GM19324 (cell line): ENCODE data around the gene RNF4.
"Not testable (repeated sequence)": the region's sequence is repeated elsewhere in the genome, so short reads cannot be mapped to it uniquely, and the experiment has no call there.

ENCODE experiments used
- ATAC-seq: cut with Tn5 transposase; IDR thresholded peaks from one replicate; pipeline ENCODE4 v1.9.1; 2021; ENCODE audit warnings: mild to moderate bottlenecking, moderate library complexity; ENCODE audit not compliant: unreplicated experiment, low FRiP score

RNF4 gene

GRCh38 chr4:2484185-2484584, 15.3 kb downstream of the RNF4 start:
- ATAC-seq, result no peak

- ATAC-seq, result peak; percentile 77
Observed at GRCh38 chr4:2484993-2485392, 16.1 kb downstream of the RNF4 start.

- ATAC-seq, result no peak
Observed at GRCh38 chr4:2485956-2486355, 17.1 kb downstream of the RNF4 start.

- no peak for ATAC-seq
Observed at GRCh38 chr4:2486981-2487380, 18.1 kb downstream of the RNF4 start.

GRCh38 chr4:2487632-2488031, 18.7 kb downstream of the RNF4 start:
- peak; percentile 32 for ATAC-seq

- no peak for ATAC-seq
Observed at GRCh38 chr4:2489081-2489805, 20.3 kb downstream of the RNF4 start.

- no peak for ATAC-seq
Observed at GRCh38 chr4:2489841-2490552, 21.1 kb downstream of the RNF4 start.

GRCh38 chr4:2492970-2493369, 24.1 kb downstream of the RNF4 start:
- no peak for ATAC-seq

- ATAC-seq, result no peak
Observed at GRCh38 chr4:2494992-2495391, 26.1 kb downstream of the RNF4 start.

GRCh38 chr4:2497324-2497723, 28.4 kb downstream of the RNF4 start:
- ATAC-seq, result no peak

GRCh38 chr4:2497931-2498330, 29.0 kb downstream of the RNF4 start:
- ATAC-seq, result peak; percentile 93

GRCh38 chr4:2500547-2500946, 31.6 kb downstream of the RNF4 start:
- no peak for ATAC-seq

- no peak for ATAC-seq
Observed at GRCh38 chr4:2501034-2501594, 32.2 kb downstream of the RNF4 start.

GRCh38 chr4:2503809-2504208, 34.9 kb downstream of the RNF4 start:
- ATAC-seq, result no peak

- no peak for ATAC-seq
Observed at GRCh38 chr4:2507259-2507658, 38.4 kb downstream of the RNF4 start.

GRCh38 chr4:2507855-2508254, 38.9 kb downstream of the RNF4 start:
- ATAC-seq, result no peak

GRCh38 chr4:2510351-2511259, 41.7 kb downstream of the RNF4 start:
- no peak for ATAC-seq

GRCh38 chr4:2511645-2512131, 42.8 kb downstream of the RNF4 start:
- ATAC-seq, result no peak

GRCh38 chr4:2512396-2513135, 43.7 kb downstream of the RNF4 start:
- no peak for ATAC-seq

GRCh38 chr4:2514193-2514592, 45.3 kb downstream of the RNF4 start:
- ATAC-seq, result not testable (repeated sequence)
